ENCODE results near the gene GGCX.

Gene GGCX

GRCh38 chr2:85539361-85540132 lies 21.7 kb downstream of the GGCX start:
- DNase-seq = peak; percentile 70

- DNase-seq = peak; percentile 97
These were observed 22.6 kb downstream of the GGCX start, which contains the start of gene MAT2A for GRCh38 chr2:85538507-85539360. Gene MAT2A (plus strand): TSS chr2:85539168. CDS start chr2:85539288, 120 bp downstream.

- DNase-seq = peak; percentile 91
These were observed 23.4 kb downstream of the GGCX start for GRCh38 chr2:85537600-85538506.

DNA sequence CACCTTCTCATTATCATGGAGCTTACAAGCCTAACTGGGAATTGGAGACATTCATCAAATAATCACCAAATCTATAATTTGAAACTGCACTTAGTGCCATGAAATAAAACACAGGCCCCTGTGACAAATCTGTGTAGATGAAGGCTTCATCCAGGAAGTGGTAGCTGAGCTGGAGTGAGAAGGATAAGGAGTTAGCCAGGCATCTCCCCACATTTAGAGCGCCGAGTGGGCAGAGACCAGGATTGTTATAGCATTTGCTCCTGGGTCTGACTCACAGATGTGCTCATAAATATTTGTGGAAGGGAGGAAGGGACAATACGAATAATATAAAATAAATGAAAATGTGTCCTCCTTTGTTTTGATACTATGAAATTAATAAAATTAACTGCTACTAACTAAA lies 24.8 kb downstream of the GGCX start:
- DNase-seq = peak; percentile 37

GRCh38 chr2:85534881-85535280 lies 26.4 kb downstream of the GGCX start:
- no peak for DNase-seq

- no peak for DNase-seq
These were observed 27.2 kb downstream of the GGCX start for GRCh38 chr2:85534099-85534498.

DNA sequence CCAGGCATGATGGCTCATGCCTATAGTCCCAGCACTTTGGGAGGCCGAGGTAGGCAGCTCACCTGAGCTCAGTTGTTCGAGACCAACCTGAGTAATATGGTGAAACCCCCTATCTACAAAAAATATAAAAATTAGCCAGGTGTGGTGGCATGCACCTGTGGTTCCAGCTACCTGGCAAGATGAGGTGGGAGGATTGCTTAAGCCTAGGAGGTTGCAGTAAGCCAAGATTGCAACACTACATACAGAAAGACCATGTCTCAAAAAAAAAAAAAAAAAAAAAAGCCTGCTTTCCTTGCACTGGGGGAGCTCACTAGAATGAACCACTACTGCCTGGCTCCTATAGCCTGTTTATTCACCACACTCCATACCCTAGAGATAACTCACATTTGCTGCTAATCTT lies 29.7 kb downstream of the GGCX start:
- DNase-seq = no peak

GRCh38 chr2:85529809-85530208 lies 31.5 kb downstream of the GGCX start:
- DNase-seq = no peak

GRCh38 chr2:85528355-85528754 lies 32.9 kb downstream of the GGCX start:
- DNase-seq = no peak

- no peak for DNase-seq
These were observed 33.5 kb downstream of the GGCX start for GRCh38 chr2:85527787-85528186.

DNA sequence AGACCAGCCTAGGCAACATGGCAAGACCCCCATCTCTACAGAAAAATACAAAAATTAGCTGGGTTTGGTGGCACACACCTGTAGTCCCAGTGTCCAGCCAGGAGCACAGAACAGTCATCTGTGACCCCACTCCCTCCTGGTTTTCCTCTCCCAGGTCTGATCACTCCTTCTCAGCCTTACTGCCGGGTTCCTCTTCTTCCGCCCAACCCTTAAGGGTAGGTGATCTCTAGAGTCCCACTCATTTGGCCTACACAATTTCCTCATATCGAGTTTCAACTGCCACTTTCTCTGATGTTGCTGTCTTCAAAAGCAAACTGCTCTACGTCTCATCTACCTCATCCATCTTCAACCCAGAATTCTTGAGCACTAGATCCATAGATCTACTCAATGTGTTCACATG lies 35.7 kb downstream of the GGCX start:
- DNase-seq = no peak

DNA sequence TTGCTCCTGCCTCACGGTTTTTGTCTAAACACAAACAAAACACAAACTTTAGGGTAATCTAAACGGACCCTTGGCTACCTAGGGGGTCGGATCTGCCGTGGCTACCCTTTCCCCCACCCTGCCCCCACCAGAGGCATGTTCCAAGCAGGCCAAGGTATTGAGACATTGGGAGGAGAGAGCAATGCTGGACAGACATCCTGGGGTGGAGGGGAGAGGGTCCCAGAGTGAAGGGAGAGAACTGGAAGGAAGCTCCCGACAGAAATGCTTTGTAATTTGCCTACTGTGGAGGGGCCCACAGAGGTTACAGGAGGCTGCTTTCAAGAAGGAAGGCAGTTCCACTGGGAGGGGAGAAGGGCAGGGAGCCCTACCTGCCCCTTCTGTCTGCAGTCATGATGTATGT lies 36.3 kb downstream of the GGCX start:
- peak; percentile 27 for DNase-seq

- peak; percentile 76 for DNase-seq
These were observed 36.9 kb downstream of the GGCX start for GRCh38 chr2:85524336-85524908.

GRCh38 chr2:85523903-85524335 lies 37.4 kb downstream of the GGCX start:
- DNase-seq = peak; percentile 93

- DNase-seq = peak; percentile 31
These were observed 38.0 kb downstream of the GGCX start for GRCh38 chr2:85523062-85523902.

GRCh38 chr2:85522090-85522647 lies 39.1 kb downstream of the GGCX start:
- DNase-seq = no peak

DNA sequence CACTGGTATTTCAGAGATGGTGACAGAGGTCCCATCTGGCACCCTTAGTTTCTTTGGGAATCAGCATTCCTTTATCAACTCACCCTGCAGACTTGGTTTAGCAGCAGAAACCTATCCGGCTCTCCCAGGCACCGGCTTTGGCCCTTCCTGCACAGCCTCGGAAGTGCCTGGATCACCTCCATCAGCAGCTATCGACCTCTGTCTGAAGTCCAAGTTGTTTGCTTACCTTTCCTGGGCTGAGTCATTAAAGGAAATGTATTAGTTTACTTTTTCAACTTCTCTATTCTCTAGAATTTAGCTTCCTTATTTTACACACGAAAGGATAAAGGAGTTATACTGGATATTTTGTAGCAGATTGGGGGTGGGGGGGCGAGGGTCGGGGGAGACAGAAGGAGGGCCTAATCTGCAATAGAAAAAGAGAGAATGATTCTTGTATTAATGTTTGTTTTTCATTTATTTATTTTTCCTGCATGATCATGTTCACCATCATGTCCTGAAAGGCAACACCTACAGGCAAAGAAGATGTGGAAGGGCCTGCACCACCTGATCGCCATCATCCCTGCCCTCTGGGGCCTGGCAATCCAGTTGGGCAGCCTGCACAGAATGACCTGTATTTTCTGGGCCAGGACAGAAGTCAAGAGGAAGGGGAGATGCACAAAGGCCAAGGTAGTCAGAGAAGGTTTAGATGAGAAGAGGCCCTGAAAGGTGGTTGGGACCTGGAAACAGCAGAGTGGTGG lies 44.5 kb downstream of the GGCX start:
- DNase-seq = no peak

GRCh38 chr2:85514323-85514722 lies 47.0 kb downstream of the GGCX start:
- no peak for DNase-seq

DNA sequence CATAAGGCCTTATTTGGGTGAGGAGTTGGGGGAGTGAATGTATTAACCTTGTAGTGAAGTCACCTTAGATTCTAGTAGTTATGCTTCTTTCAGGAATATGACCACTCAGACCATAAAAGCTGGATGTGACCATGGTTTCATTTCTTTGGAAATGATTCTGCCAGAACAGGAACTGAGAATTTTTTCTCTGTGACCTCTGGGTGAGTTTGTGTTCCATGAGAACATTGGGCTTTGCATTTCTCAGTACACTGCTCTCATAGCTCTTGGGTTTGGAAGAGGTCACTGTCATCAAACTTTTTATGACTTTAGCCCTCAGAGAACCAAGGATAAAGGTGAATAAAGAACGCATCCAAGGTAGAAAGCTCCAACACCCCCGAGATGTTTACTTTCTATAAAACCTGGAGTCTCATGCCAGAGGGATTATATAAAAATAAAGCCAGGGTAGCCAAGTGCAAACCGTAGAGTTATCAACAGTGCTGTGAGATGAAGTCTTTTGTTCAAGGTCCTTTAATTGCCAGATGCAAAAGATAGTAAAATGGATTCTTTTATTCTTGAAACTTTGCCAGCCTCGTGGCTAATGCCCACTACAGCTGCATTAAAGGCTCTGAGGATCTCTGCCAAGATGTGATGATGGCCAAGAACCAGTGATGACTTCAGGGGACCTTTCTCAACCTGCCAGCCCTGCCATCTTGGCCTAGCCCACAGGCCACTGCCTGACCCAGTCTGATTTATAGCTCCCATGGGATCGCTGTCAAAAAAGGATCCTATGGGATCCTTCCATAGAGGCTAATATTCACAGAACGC lies 50.1 kb downstream of the GGCX start:
- DNase-seq = no peak

DNA sequence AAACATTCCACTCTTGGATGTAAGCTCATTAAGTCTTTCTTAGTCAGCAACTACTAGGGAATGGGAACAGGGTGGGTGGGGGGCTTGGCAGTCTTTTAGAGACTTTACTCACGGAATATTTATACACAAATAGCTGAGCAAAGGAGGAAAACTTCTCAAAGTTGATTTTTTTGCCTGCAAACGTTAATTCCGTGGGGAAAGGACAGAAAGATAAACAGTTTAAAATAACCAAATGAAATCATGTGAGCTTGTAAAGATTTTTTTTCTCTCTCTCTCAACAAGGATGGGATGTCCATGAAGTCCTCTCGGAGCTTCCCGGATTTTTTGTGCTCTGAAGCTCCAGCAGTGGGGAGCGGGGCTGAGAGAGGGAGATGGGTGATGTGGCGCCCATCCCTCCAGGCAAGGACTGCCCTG lies 54.5 kb downstream of the GGCX start:
- peak; percentile 50 for DNase-seq
